HG03378 (cell line): Measurements from ENCODE around the gene SPDYC.

ENCODE experiments used
- ATAC-seq: cut with Tn5 transposase; IDR thresholded peaks from one replicate; pipeline ENCODE4 v1.9.1; 2021; ENCODE audit warnings: mild to moderate bottlenecking, moderate library complexity; ENCODE audit not compliant: unreplicated experiment

Gene SPDYC

DNA sequence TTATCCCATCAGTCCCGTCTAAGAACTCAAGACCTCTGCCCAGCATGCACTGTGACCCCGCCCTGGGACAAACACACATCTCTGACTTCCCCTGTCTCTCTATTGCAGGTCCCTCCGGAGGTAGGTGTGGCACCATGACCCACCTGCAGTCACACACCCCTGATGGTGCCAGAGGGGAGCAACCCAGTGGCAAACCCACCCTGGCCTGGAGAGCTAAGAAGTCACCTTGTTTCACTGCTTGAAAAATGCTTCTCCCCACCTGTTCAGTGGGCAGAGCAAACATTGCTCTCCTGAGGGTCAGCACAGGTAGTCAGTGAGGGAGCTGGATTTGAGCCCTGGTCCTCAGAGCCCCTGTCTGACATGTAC is 35.6 kb downstream of the SPDYC start:
- ATAC-seq = no peak

DNA sequence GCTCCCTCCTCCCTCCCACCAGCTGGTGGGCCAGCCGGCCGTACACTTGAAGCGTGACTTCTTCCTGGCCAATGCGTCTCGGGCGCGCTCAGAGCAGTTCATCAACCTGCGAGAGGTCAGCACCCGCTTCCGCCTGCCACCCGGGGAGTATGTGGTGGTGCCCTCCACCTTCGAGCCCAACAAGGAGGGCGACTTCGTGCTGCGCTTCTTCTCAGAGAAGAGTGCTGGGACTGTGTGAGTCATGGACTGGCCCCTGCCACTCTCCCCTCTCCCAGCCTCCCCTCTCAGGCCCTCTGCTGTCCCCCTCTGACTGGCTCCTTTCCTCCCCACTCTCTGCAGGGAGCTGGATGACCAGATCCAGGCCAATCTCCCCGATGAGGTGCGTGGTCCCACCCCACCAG is 36.4 kb downstream of the SPDYC start:
- ATAC-seq = no peak

GRCh38 chr11:65206901-65207300 is 36.9 kb downstream of the SPDYC start:
- ATAC-seq = no peak

GRCh38 chr11:65207918-65208784 is 38.1 kb downstream of the SPDYC start:
- no peak for ATAC-seq

DNA sequence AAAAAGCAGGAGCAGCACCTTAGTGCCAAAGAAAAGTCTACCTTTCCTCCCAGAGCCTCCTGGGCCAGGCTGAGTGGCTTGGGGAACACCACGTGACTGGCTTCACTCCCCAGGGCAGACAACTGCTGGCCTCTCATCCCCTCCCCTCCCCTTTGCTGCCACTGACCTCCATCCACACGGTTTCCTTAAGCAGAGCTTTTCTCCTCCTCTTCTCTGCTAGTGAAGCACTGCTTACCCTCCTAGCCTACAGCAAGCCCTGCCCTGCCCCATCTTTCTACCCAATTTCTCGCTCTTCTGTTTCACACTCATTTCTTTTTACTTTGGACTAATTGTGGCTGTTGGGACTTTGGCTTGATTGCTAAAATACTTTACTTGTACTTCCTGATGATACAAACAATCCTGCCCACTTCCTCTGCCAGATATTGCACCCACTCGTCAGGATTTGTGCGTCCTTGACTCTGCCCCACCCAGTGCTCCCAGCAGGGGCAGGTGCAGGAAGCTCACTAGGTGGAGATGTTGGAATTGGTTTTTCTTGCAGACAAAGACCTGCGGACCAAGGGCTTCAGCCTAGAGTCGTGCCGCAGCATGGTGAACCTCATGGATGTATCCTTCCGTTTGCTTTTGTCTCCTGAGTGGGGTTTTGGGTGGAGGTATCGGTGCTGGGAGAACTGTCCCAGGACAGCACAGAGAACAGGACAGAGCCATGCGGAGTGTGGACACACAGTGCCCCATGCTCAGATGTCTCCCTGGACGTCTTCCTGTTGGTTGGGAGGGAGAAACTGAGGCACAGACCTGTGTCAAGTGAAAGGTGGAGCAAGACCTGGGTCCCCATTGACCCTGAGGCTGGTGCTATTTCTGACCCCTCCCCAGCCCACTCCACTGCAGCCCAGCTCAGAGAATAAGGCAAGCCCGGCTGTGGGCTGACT is 39.0 kb downstream of the SPDYC start:
- no peak for ATAC-seq

- ATAC-seq = no peak
Observed at GRCh38 chr11:65209711-65210360, 39.8 kb downstream of the SPDYC start.

GRCh38 chr11:65210361-65210731 is 40.3 kb downstream of the SPDYC start:
- ATAC-seq = no peak

- no peak for ATAC-seq
Observed at GRCh38 chr11:65210748-65211147, 40.7 kb downstream of the SPDYC start.

GRCh38 chr11:65211293-65212105 is 41.5 kb downstream of the SPDYC start:
- ATAC-seq = no peak

GRCh38 chr11:65212226-65212801 is 42.3 kb downstream of the SPDYC start:
- no peak for ATAC-seq

DNA sequence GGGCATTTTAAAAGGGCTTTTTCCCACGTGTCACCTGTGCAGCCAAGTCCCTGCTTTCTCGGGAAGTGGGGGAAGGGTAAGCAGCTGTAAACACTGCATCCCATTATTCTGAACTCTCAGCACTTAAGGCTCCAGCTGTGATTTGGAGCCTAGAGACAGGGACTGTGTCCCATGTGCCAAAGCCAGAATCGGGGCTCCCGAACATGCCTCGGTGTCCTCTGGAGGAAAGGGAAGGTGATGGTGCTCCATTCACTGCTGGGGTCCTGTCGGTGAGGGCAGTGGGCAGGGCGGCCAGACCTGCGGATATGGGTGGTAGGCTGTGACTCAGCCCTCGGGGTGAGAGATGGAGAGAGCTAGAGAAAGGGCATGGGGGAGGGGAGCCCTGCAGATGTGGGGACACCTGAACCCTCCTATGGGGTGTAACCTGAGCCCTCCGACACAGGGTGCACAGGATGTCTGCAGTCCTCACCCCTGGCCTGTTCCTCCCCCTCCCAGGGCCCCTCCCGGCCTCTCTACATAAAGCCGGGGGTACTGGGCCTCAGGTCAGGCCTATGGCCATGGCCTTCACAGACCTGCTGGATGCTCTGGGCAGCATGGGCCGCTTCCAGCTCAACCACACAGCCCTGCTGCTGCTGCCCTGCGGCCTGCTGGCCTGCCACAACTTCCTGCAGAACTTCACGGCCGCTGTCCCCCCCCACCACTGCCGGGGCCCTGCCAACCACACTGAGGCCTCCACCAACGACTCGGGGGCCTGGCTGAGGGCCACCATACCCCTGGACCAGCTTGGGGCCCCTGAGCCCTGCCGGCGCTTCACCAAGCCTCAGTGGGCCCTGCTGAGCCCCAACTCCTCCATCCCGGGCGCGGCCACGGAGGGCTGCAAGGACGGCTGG is 43.5 kb downstream of the SPDYC start:
- ATAC-seq = no peak

GRCh38 chr11:65214212-65214845 is 44.3 kb downstream of the SPDYC start:
- ATAC-seq = no peak

DNA sequence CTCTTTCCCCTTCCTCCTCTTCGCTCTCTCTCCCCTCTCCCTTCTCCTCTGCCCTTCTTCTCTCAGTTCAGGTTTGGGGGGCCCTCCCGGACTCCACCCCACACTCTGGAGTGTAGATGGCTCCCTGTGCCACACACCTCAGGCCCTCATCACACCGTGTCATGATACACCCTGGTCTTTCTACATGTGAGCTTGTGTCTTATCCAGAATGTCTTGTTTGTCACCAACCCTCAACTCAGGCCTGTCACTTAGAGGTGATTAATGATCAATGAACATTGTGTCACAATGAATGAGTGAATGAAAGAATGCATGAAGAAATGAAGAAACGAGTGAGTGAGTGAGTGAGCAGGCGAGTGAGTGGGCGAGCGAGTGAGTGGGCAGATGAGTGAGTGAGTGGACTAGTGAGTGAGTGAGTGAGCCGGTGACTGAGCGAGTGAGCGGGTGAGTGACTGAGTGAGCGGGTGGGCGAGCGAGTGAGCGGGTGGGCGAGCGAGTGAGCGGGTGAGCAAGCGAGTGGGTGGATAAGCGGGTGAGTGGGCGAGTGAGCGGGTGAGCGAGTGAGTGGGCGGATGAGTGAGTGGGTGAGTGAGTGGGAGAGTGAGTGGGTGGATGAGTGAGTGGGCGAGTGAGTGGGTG is 45.5 kb downstream of the SPDYC start:
- no peak for ATAC-seq

DNA sequence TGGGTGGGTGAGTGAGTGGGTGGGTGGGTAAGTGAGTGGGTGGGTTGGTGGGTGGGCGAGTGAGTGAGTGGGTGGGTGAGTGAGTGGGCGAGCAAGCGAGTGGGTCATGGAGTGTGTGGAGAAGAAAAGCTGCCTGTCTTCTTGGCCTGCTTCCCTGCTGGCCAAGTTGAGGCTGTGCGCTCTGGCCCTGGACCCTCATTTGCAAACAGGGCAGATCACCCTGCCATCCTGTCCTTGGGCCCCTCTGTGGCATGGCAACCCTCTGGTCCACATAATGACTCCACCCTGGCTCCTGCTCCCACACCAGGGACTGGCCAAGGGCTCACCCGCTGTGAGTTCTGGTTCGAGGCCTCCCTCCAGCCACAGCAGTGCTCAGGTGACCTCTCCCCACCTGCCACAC is 46.8 kb downstream of the SPDYC start:
- no peak for ATAC-seq

DNA sequence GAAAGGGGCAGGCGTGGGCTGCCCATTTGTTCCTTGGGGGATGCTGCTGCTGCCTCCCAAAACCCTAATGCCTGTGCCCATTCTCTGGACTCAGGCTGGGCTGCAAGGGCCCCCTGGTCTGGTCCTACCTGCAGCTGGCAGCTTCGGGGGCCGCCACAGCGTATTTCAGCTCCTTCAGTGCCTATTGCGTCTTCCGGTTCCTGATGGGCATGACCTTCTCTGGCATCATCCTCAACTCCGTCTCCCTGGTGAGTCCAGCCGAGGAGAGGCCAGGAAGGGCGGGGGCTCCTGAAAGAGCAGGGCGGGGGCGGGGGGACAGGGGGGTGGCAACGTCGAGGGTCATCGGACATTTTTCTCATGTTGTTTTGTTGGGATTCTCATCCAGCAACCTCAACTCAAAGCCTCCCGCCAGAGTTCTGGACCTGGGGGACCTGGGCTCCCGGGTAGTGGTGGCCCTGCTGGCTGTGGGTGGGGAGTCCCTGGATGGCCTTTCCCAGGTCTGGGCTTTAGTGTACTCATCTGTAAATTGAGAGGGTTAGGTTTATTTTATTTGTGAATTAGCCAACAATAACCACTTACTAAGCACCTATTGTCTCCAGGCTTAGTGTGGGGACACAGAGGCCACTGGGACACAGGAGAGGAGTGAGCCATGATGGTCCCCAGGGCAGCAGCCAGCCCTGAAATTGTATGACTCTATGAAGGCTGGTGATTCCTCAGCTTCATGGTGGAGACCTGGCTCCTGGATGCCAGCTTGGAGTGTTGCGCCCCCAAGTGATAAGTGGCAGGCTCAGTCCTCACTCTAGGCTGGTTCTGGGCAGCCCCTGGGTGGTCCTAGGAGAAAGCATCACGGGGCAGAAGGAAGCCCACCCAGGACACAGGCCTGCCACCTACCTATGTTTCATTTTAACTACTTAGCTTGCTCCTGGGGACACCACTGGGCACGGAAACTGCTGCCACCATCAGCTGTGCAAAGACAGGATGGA is 47.7 kb downstream of the SPDYC start:
- ATAC-seq = no peak

DNA sequence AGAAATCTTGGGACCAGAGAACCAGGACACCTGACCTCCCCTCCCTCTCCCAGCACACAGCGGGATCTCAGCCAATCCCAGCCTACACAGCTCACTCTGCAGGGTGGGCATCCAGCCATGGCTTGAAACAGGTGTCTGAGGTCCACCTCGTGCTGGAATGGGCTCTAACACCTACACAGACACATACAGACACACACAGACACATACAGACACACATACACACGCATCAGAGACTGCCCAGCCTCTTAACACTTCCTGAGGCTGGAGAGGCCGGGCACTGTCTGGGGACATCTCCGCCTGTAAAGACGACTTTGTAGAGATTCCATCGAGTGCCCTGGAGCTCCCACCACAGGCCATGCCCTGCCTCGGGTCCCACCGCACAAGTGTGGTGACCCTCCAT is 48.4 kb downstream of the SPDYC start:
- ATAC-seq = no peak

- no peak for ATAC-seq
Observed at GRCh38 chr11:65219930-65220213, 49.8 kb downstream of the SPDYC start.
